Measurements from ENCODE around the gene NUP93. TPM values are rescaled to one million over a fixed set of nuclear protein-coding genes. Genes with fewer than 3 reads are reported as not detected.

NUP93 gene
- total and polyA plus RNA-seq, 2 donors from 2014 or later, result 34.8 to 48.8 TPM

DNA sequence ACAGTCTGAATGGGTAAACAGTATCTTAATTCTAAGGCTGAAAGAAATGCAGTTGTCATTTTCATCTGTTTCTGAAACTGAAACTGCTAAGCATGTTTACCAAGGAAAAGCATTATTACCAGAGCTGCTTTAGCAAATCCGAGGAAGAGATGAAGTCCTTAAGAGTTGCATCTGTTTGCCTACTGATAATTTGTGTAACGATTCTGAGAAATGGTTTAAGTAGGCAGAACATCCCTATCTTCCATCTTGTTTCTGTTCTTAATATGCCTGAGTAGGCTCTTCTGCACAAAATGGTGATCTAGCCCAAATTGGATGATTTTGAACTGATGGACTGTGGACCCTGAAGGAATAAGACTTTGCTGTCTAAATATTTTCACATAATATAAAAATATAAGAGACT lies 34.9 kb downstream of the NUP93 start:
- H3K4me3 ChIP-seq (ENCODE audit: low read length in 3 of 3), result no peak overlapping the region
- intact Hi-C loops (cut with DNase I), result no loop called here
- FAIRE-seq, result no peak

DNA sequence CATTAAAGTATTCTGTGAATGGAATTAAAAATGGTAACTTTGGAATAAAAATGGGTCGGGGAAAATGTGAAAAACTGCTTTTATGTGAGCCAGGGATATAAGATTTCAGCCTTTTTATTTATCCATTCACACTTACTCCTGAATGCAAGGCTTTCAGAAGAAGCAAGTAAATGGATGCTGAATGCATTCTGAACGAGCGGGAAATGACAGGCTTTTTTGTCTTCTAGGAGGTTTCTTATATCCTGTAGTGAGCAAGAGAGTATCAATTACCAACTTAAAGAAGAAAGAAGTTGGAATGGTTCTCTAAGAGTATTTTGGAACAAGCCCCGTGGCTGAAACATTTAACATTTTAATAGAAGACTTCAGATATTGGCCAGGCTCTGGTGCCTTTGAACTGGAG lies 36.0 kb downstream of the NUP93 start:
- no peaks in the 10 kb centered on the region for H3K4me1 ChIP-seq (ENCODE audit: control insufficient read depth in 2 of 3, insufficient read depth in 2 of 3, low read depth in 1 of 3, low read length in 3 of 3)
- TF ChIP-seq, protein P1, sequence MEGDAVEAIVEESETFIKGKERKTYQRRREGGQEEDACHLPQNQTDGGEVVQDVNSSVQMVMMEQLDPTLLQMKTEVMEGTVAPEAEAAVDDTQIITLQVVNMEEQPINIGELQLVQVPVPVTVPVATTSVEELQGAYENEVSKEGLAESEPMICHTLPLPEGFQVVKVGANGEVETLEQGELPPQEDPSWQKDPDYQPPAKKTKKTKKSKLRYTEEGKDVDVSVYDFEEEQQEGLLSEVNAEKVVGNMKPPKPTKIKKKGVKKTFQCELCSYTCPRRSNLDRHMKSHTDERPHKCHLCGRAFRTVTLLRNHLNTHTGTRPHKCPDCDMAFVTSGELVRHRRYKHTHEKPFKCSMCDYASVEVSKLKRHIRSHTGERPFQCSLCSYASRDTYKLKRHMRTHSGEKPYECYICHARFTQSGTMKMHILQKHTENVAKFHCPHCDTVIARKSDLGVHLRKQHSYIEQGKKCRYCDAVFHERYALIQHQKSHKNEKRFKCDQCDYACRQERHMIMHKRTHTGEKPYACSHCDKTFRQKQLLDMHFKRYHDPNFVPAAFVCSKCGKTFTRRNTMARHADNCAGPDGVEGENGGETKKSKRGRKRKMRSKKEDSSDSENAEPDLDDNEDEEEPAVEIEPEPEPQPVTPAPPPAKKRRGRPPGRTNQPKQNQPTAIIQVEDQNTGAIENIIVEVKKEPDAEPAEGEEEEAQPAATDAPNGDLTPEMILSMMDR (IDR thresholded peaks at IDR 0.05; ENCODE audit: borderline replicate concordance, extremely low read depth, insufficient read depth), result no peak
- no peak overlapping the region for H3K27ac ChIP-seq (ENCODE audit: low read depth in 2 of 2, low read length in 2 of 2)
- no peaks in the 10 kb centered on the region for H3K36me3 ChIP-seq (ENCODE audit: control insufficient read depth in 2 of 3, insufficient read depth in 3 of 3, low read length in 3 of 3)
- FAIRE-seq, result no peak
- H3K27me3 ChIP-seq (ENCODE audit: control insufficient read depth, insufficient read depth, low read length), result no peaks in the 10 kb centered on the region
- no peak for DNase-seq
- intact Hi-C loops (cut with DNase I), result no loop called here
- no peak overlapping the region for H3K4me3 ChIP-seq (ENCODE audit: low read length in 3 of 3)
- H3K9me3 ChIP-seq (ENCODE audit: control insufficient read depth in 2 of 3, insufficient read depth in 1 of 3, low read length in 3 of 3), result no peaks in the 10 kb centered on the region
- H3K9ac ChIP-seq (ENCODE audit: low read length in 3 of 3), result no peak overlapping the region

More for the DNA sequence above, 34.9 kb downstream of the NUP93 start:
- no peaks in the 10 kb centered on the region for H3K9me3 ChIP-seq (ENCODE audit: control insufficient read depth in 2 of 3, insufficient read depth in 1 of 3, low read length in 3 of 3)
- H3K9ac ChIP-seq (ENCODE audit: low read length in 3 of 3), result no peak overlapping the region
- no peak for DNase-seq
- peaks cover 0 to 4% (median 3%) of the 10 kb centered on the region in 3 donors for H3K36me3 ChIP-seq (ENCODE audit: control insufficient read depth in 2 of 3, insufficient read depth in 3 of 3, low read length in 3 of 3)
- no peaks in the 10 kb centered on the region for H3K27me3 ChIP-seq (ENCODE audit: control insufficient read depth, insufficient read depth, low read length)
- H3K27ac ChIP-seq (ENCODE audit: low read depth in 2 of 2, low read length in 2 of 2), result no peak overlapping the region
- H3K4me1 ChIP-seq (ENCODE audit: control insufficient read depth in 2 of 3, insufficient read depth in 2 of 3, low read depth in 1 of 3, low read length in 3 of 3), result no peaks in the 10 kb centered on the region
- TF ChIP-seq, protein P1 (IDR thresholded peaks at IDR 0.05; ENCODE audit: borderline replicate concordance, extremely low read depth, insufficient read depth), result no peak

DNA sequence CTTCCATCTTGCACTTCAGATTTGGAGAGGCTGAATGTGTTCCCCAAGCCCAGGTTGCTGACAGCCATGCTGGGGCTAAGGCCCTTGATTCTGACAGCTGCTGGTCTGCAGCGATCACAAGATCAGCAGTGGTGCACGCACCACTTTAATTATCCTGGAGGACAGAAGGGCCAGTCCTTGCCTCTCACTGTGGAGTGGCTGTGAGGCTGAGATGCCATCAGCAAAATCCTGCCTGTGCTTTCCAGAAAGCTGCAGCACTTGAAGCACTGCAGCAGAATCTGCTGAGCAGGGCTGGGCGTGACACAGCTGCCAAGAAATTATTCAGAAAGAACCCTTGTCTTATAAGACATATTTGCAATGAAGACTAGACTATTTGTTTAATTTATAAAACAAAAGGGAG lies 37.1 kb downstream of the NUP93 start:
- intact Hi-C loops (cut with DNase I), result no loop called here
- no peak overlapping the region for H3K4me3 ChIP-seq (ENCODE audit: low read length in 3 of 3)
- TF ChIP-seq, protein P1 (IDR thresholded peaks at IDR 0.05; ENCODE audit: borderline replicate concordance, extremely low read depth, insufficient read depth), result no peak

DNA sequence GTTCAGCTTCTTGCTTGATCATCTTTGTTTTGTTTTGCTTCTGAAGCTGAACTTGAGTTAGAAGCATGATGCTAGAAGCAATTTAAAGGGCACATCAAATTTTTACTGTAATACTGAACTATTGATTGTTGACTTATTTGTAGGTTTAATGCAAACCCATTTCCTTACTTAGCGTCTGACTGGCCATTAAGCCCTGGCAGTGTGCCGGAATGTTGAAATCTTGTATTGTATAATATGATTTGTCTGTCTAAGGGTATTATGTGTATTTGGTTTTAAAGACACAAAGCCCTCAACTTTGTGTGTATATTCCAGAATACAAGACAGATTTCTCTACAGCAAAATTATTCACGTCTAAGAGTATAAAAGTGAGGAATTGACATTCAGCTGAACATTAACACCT lies 39.7 kb downstream of the NUP93 start:
- Histone ChIP-seq H3K9me3 (ENCODE audit: control insufficient read depth in 2 of 3, insufficient read depth in 1 of 3, low read length in 3 of 3) (no peaks in the 10 kb centered on the region), H3K27me3 (ENCODE audit: control insufficient read depth, insufficient read depth, low read length) (no peaks in the 10 kb centered on the region), H3K4me1 (ENCODE audit: control insufficient read depth in 2 of 3, insufficient read depth in 2 of 3, low read depth in 1 of 3, low read length in 3 of 3) (peaks cover 0 to 4% (median 0%) of the 10 kb centered on the region in 3 donors), H3K9ac (ENCODE audit: low read length in 3 of 3) (no peak overlapping the region), H3K36me3 (ENCODE audit: control insufficient read depth in 2 of 3, insufficient read depth in 3 of 3, low read length in 3 of 3) (no peaks in the 10 kb centered on the region), H3K4me3 (ENCODE audit: low read length in 3 of 3) (no peak overlapping the region), H3K27ac (ENCODE audit: low read depth in 2 of 2, low read length in 2 of 2) (no peak overlapping the region)
- TF ChIP-seq, protein P1 (IDR thresholded peaks at IDR 0.05; ENCODE audit: borderline replicate concordance, extremely low read depth, insufficient read depth), result no peak
- intact Hi-C loops (cut with DNase I), result no loop called here
- FAIRE-seq (no peak), DNase-seq (no peak)

More for the DNA sequence above, 37.1 kb downstream of the NUP93 start:
- Histone ChIP-seq H3K36me3 (ENCODE audit: control insufficient read depth in 2 of 3, insufficient read depth in 3 of 3, low read length in 3 of 3) (no peaks in the 10 kb centered on the region), H3K9me3 (ENCODE audit: control insufficient read depth in 2 of 3, insufficient read depth in 1 of 3, low read length in 3 of 3) (no peaks in the 10 kb centered on the region), H3K27me3 (ENCODE audit: control insufficient read depth, insufficient read depth, low read length) (no peaks in the 10 kb centered on the region), H3K4me1 (ENCODE audit: control insufficient read depth in 2 of 3, insufficient read depth in 2 of 3, low read depth in 1 of 3, low read length in 3 of 3) (no peaks in the 10 kb centered on the region), H3K9ac (ENCODE audit: low read length in 3 of 3) (no peak overlapping the region), H3K27ac (ENCODE audit: low read depth in 2 of 2, low read length in 2 of 2) (no peak overlapping the region)
- FAIRE-seq (no peak), DNase-seq (no peak)
